Mucosa of descending colon (tissue), 3 donors: Measurements from ENCODE around the gene TMBIM6. TPM values are rescaled to one million over a fixed set of nuclear protein-coding genes. Genes with fewer than 3 reads are reported as not detected.

Source experiments
- ATAC-seq: fragments of 200-7000 bp; cut with Tn5 transposase; one replicate; pipeline ENCODE4 v1.9.1; 2020; ENCODE audit warnings: mild to moderate bottlenecking, moderate library complexity
- DNase-seq, 3 donors: peaks; one replicate each; pipeline ENCODE4 v3.0.0-alpha.2; 2020
- H3K36me3 ChIP-seq: fragments of 200-600 bp; one replicate; pipeline ENCODE4 v1.8.0; 2021; ENCODE audit warnings: low read depth, mild to moderate bottlenecking
- H3K4me1 ChIP-seq: fragments of 200-600 bp; one replicate; pipeline ENCODE4 v1.8.0; 2021; ENCODE audit warnings: low read depth, mild to moderate bottlenecking
- H3K4me3 ChIP-seq: fragments of 200-600 bp; one replicate; pipeline ENCODE4 v1.8.0; 2021; ENCODE audit warnings: mild to moderate bottlenecking
- H3K9me3 ChIP-seq: fragments of 200-600 bp; one replicate; pipeline ENCODE4 v1.8.0; 2021; ENCODE audit warnings: mild to moderate bottlenecking
- CTCF ChIP-seq: fragments of 200-600 bp; IDR thresholded peaks from one replicate; pipeline ENCODE4 v1.8.0; 2022; ENCODE audit warnings: antibody characterized with exemption, mild to moderate bottlenecking
- intact Hi-C, 2 donors: fragments of 100-400 bp; cut with DNase I in 1 of 2; cut with micrococcal nuclease in 1 of 2; formaldehyde crosslinking; loops; one replicate each; pipeline versions ENCODE4 v1.11.0 to v1.11.1; 2022; cut with DNase I, micrococcal nuclease
- total RNA-seq, 3 donors: library from RNA; stranded (reverse); fragmentation: NEBNext Ultra II Directional in 2 of 3; extraction: Animal tissue kit (Norgen Biotek cat#: 25700) in 2 of 3; gene quantifications; one replicate each; pipeline versions ENCODE4 v1.2.1 to v1.2.4, GENCODE V29; 2021 to 2023
- donor health status: DM: no; HTN: no; CAD: no; lungs with moderate emphysema.
- donor health status: DM: no; HTN: no; CAD: no.
- donor health status: DM: no; HTN: yes; CAD: no.

The TMBIM6 gene
- total RNA-seq, 3 donors from 2014 or later: 614 to 954 (median 773) TPM

- H3K36me3 ChIP-seq: no peaks in the 10 kb centered on the region
- DNase-seq (no peak), ATAC-seq (no peak)
- peaks cover 3% of the 10 kb centered on the region for H3K4me1 ChIP-seq
- TF ChIP-seq CTCF: no peak
- intact Hi-C loops: no loop called here
- no peaks in the 10 kb centered on the region for H3K9me3 ChIP-seq
- no peak overlapping the region for H3K4me3 ChIP-seq
Observed at GRCh38 chr12:49806321-49806813, 65.0 kb downstream of the TMBIM6 start.

GRCh38 chr12:49806877-49807276 is 65.5 kb downstream of the TMBIM6 start:
- DNase-seq (no peak), ATAC-seq (no peak)
- no peak for TF ChIP-seq CTCF
- H3K9me3 ChIP-seq: no peaks in the 10 kb centered on the region
- H3K4me1 ChIP-seq: peaks cover 3% of the 10 kb centered on the region
- no peak overlapping the region for H3K4me3 ChIP-seq
- H3K36me3 ChIP-seq: no peaks in the 10 kb centered on the region
- intact Hi-C loops: no loop called here

- DNase-seq: no peak
- H3K4me3 ChIP-seq: no peak overlapping the region
- TF ChIP-seq CTCF: no peak
- no peak for ATAC-seq
- no peaks in the 10 kb centered on the region for H3K36me3 ChIP-seq
- intact Hi-C loops: no loop called here
- H3K9me3 ChIP-seq: no peaks in the 10 kb centered on the region
- H3K4me1 ChIP-seq: peaks cover 3% of the 10 kb centered on the region
Observed at GRCh38 chr12:49807991-49808580, 66.7 kb downstream of the TMBIM6 start.

GRCh38 chr12:49808686-49809380 is 67.5 kb downstream of the TMBIM6 start:
- TF ChIP-seq CTCF: no peak
- ATAC-seq (peak; percentile 27), DNase-seq (no peak)
- intact Hi-C loops: no loop called here
- Histone ChIP-seq H3K4me1 (peaks cover 3% of the 10 kb centered on the region), H3K9me3 (no peaks in the 10 kb centered on the region), H3K36me3 (no peaks in the 10 kb centered on the region), H3K4me3 (no peak overlapping the region)

- no peak for TF ChIP-seq CTCF
- no peaks in the 10 kb centered on the region for H3K9me3 ChIP-seq
- intact Hi-C loops: no loop called here
- H3K4me3 ChIP-seq: no peak overlapping the region
- DNase-seq: no peak
- peak; percentile 47 for ATAC-seq
- peaks cover 3% of the 10 kb centered on the region for H3K4me1 ChIP-seq
- H3K36me3 ChIP-seq: no peaks in the 10 kb centered on the region
Observed at GRCh38 chr12:49809381-49809905, 68.1 kb downstream of the TMBIM6 start.
